HepG2 (cell line): Measurements from ENCODE around the gene SUSD4. TPM values are rescaled to one million over a fixed set of nuclear protein-coding genes. Genes with fewer than 3 reads are reported as not detected.

ENCODE experiments used
- ATAC-seq: fragments of 200-7000 bp; cut with Tn5 transposase; 3 replicates; pipeline ENCODE4 v1.9.1; 2020; ENCODE audit warnings: mild to moderate bottlenecking, moderate library complexity
- BruUV-seq: library from RNA; stranded (reverse); fragments of 400-500 nt; replicated peaks from 2 replicates; lab custom pipeline; 2021; lab: Mats Ljungman, UMichigan
- CTCF ChIA-PET: fragments of 300-600 bp; formaldehyde crosslinking; extraction: SDS; loops from one replicate; lab custom pipeline; 2021; ENCODE audit warnings: low total read pairs, inconsistent platforms, low intra/inter-chr PET ratio; lab: Yijun Ruan, JAX
- POLR2A ChIA-PET: fragments of 350-600 bp; sonication (Branson Sonifier 250); formaldehyde crosslinking; loops from one replicate; lab custom pipeline; 2020; ENCODE audit warnings: antibody characterized with exemption, inconsistent platforms; lab: Yijun Ruan, JAX
- DNase-seq: peaks from one replicate; pipeline ENCODE4 v3.0.0-alpha.2; 2015; ENCODE audit warnings: low spot score
- FAIRE-seq: peaks from 3 replicates; lab custom pipeline; 2011; peaks lifted over from hg19 to GRCh38; lab: Jason Lieb, UNC
- H2AFZ ChIP-seq: one replicate; pipeline ENCODE4 v1.6.1; 2011; ENCODE audit warnings: low read length, inconsistent platforms
- H3K27ac ChIP-seq: fragments of 300-600 bp; 3 replicates; pipeline ENCODE4 v1.8.0; 2011; ENCODE audit warnings: mixed run types, mild to moderate bottlenecking, mixed read lengths, low read length, inconsistent platforms; ENCODE audit not compliant: insufficient read depth; ENCODE audit errors: extremely low read length
- H3K27me3 ChIP-seq, 2 experiments: fragments of 200-600 bp in 1 of 2; 2 replicates in 1 of 2; 3 replicates in 1 of 2; pipeline versions ENCODE4 v1.6.0 to v1.8.0; 2011; ENCODE audit warnings: low read length in 2 of 2, mild to moderate bottlenecking in 2 of 2, moderate library complexity in 2 of 2, inconsistent platforms in 1 of 2; ENCODE audit not compliant: insufficient read depth in 2 of 2, control insufficient read depth in 1 of 2
- H3K36me3 ChIP-seq, 2 experiments: fragments of 200-600 bp in 1 of 2; replicated peaks in 1 of 2; 2 replicates in 1 of 2; 3 replicates in 1 of 2; pipeline versions ENCODE4 v1.5.1 to v1.8.0; 2011; ENCODE audit warnings: low read length in 2 of 2, inconsistent platforms in 1 of 2; ENCODE audit not compliant: insufficient read depth in 2 of 2, control insufficient read depth in 1 of 2
- H3K4me1 ChIP-seq: 2 replicates; pipeline ENCODE4 v1.5.1; 2012; ENCODE audit warnings: low read length, inconsistent platforms; ENCODE audit not compliant: insufficient read depth
- H3K4me2 ChIP-seq: 2 replicates; pipeline ENCODE4 v1.6.0; 2011; ENCODE audit warnings: low read depth, low read length, inconsistent platforms
- H3K4me3 ChIP-seq, 3 experiments: fragments of 200-600 bp in 1 of 3; sonication (generic), shearing (Covaris generic) in 1 of 3; replicated peaks in 1 of 3; 2 replicates each; pipeline ENCODE4 v1.5.1; 2011 to 2016; ENCODE audit warnings: low read length in 3 of 3, inconsistent platforms in 2 of 3, low read depth in 2 of 3, mild to moderate bottlenecking in 2 of 3, control low read depth in 1 of 3, mixed read lengths in 1 of 3; ENCODE audit not compliant: insufficient read depth in 1 of 3
- H3K79me2 ChIP-seq: one replicate; pipeline ENCODE4 v1.6.1; 2011; ENCODE audit warnings: low read length, inconsistent platforms; ENCODE audit not compliant: insufficient read depth
- H3K9ac ChIP-seq: 2 replicates; pipeline ENCODE4 v1.6.0; 2011; ENCODE audit warnings: mild to moderate bottlenecking, low read depth, low read length, inconsistent platforms; ENCODE audit not compliant: insufficient read depth
- H3K9me3 ChIP-seq: 2 replicates; pipeline ENCODE4 v1.5.1; 2012; ENCODE audit warnings: mild to moderate bottlenecking, low read length
- H4K20me1 ChIP-seq: 2 replicates; pipeline ENCODE4 v1.6.0; 2011; ENCODE audit warnings: inconsistent platforms, mild to moderate bottlenecking, low read length, moderate library complexity; ENCODE audit not compliant: insufficient read depth
- ATF4 ChIP-seq, 2 experiments: fragments of 450-650 bp in 1 of 2; sonication (generic) in 1 of 2; formaldehyde crosslinking; IDR thresholded peaks; 2 replicates each; pipeline versions ENCODE4 v1.5.0 to v1.8.0; 2020 to 2022; ENCODE audit warnings: mild to moderate bottlenecking in 1 of 2, missing genetic modification reagents in 1 of 2
- BCL6 ChIP-seq: IDR thresholded peaks from 2 replicates; pipeline ENCODE4 v1.6.1; 2016; ENCODE audit warnings: missing genetic modification reagents, missing compliant biosample characterization
- ELF4 ChIP-seq: sonication (generic); formaldehyde crosslinking; IDR thresholded peaks from 2 replicates; pipeline ENCODE4 v1.5.0; 2020; ENCODE audit warnings: missing genetic modification reagents, mild to moderate bottlenecking, moderate library complexity, borderline replicate concordance
- HMGXB4 ChIP-seq, 2 experiments: sonication (generic) in 1 of 2; formaldehyde crosslinking in 1 of 2; IDR thresholded peaks; 2 replicates each; pipeline versions ENCODE4 v1.4.0 to v1.6.1; 2018 to 2020; ENCODE audit warnings: missing genetic modification reagents in 2 of 2, borderline replicate concordance in 1 of 2, low read depth in 1 of 2, mild to moderate bottlenecking in 1 of 2, missing biosample characterization in 1 of 2
- HOMEZ ChIP-seq: IDR thresholded peaks from 2 replicates; pipeline ENCODE4 v1.6.1; 2016; ENCODE audit warnings: low read depth
- IKZF4 ChIP-seq: sonication (generic); formaldehyde crosslinking; IDR thresholded peaks from 2 replicates; pipeline ENCODE4 v1.5.1; 2020; ENCODE audit warnings: borderline replicate concordance, mild to moderate bottlenecking, low read depth, missing genetic modification reagents; ENCODE audit errors: not compliant biosample characterization
- MAFK ChIP-seq, 2 experiments: IDR thresholded peaks in 1 of 2; conservative IDR thresholded peaks in 1 of 2; 2 replicates each; pipeline ENCODE4 v1.6.1; 2011; ENCODE audit warnings: improper control_type of control experiment in 2 of 2, low read length in 2 of 2
- NFE2L2 ChIP-seq: fragments of 150-350 bp; IDR thresholded peaks from 2 replicates; pipeline ENCODE4 v1.6.1; 2014; ENCODE audit warnings: low read length
- NFKB2 ChIP-seq: sonication (generic); formaldehyde crosslinking; IDR thresholded peaks from 2 replicates; pipeline ENCODE4 v1.4.0; 2020; ENCODE audit warnings: missing genetic modification reagents, borderline replicate concordance
- SMARCC2 ChIP-seq: fragments of 450-650 bp; IDR thresholded peaks from 2 replicates; pipeline ENCODE4 v1.6.1; 2017; ENCODE audit warnings: antibody characterized with exemption, mild to moderate bottlenecking
- XRCC5 ChIP-seq: fragments of 200-400 bp; formaldehyde crosslinking; optimal IDR thresholded peaks from 2 replicates; pipeline ENCODE3; 2017; ENCODE audit warnings: mild to moderate bottlenecking, low read length
- ZFP1 ChIP-seq: IDR thresholded peaks from 2 replicates; pipeline ENCODE4 v1.6.1; 2016
- ZNF263 ChIP-seq: sonication (generic); formaldehyde crosslinking; IDR thresholded peaks from 2 replicates; pipeline ENCODE4 v1.4.0; 2020; ENCODE audit warnings: missing genetic modification reagents
- ZNF30 ChIP-seq: sonication (generic); formaldehyde crosslinking; IDR thresholded peaks from 2 replicates; pipeline ENCODE4 v1.5.0; 2020; ENCODE audit warnings: mild to moderate bottlenecking, missing genetic modification reagents
- ZSCAN31 ChIP-seq: sonication (generic); formaldehyde crosslinking; IDR thresholded peaks from 2 replicates; pipeline ENCODE4 v1.5.0; 2020; ENCODE audit warnings: low read depth, mild to moderate bottlenecking, missing genetic modification reagents
- WGBS: methylation state at CpG from one replicate; pipeline ENCODE4 v1.1.6; 2017; ENCODE audit warnings: low lambda C conversion rate; 5-methylcytosine and 5-hydroxymethylcytosine counted together
- in situ Hi-C: cut with HindIII; loops from 2 replicates; pipeline ENCODE4 v1.10.0; 2017; ENCODE audit warnings: low pct_unique_long_range_greater_than_20kb; ENCODE audit not compliant: extremely low pct_ligation_motif_present
- intact Hi-C: fragments of 100-400 bp; cut with micrococcal nuclease; formaldehyde crosslinking; loops from one replicate; pipeline ENCODE4 v1.10.0; 2022; ENCODE audit not compliant: unreplicated experiment
- polyA plus RNA-seq, 8 experiments: library from polyadenylated mRNA; depleted of rRNA in 3 of 8; stranded (reverse) in 7 of 8; unstranded in 1 of 8; fragments of >200 nt; fragmentation: Illumina TruSeq in 4 of 8; extraction: Trizol in 4 of 8; gene quantifications; 2 replicates each; pipeline versions ENCODE4 v1.2.1 to v1.2.3, GENCODE V29; 2011 to 2016; ENCODE audit warnings: low read depth in 4 of 8, missing spikeins in 1 of 8, mixed read lengths in 1 of 8; ENCODE audit not compliant: insufficient read depth in 1 of 8
- total RNA-seq, 5 experiments: library from RNA; depleted of rRNA; stranded (reverse); fragments of >200 nt; fragmentation: Illumina TruSeq; extraction: Trizol; gene quantifications; 2 replicates each; pipeline ENCODE4 v1.2.3, GENCODE V29; 2016; ENCODE audit warnings: low read depth in 1 of 5

SUSD4 gene
- total and polyA plus RNA-seq, 2 of the 13 experiments (the other 11 are each of a cell fraction or from before 2014, with no cell fraction given): not detected

GRCh38 chr1:223248001-223248769 is 115.8 kb downstream of the SUSD4 start (continued):
- TF ChIP-seq MAFK (conservative IDR thresholded peaks at IDR 0.05 in 1 of 2, IDR thresholded peaks at IDR 0.05 in 1 of 2; ENCODE audit: low read length in 2 of 2) (peak; percentile 83 to 87), ATF4 (CRISPR knock-in tag; IDR thresholded peaks at IDR 0.05) (peak in 1 of 2 experiments; percentile 41; a peak in 2 of 4 replicates), NFE2L2 (0 out of 2 replicates have a peak, but pooled peaks have one; percentile 7), ELF4 (CRISPR knock-in tag) (no peak), HOMEZ (CRISPR knock-in tag) (no peak), ZFP1 (CRISPR knock-in tag) (no peak), SMARCC2 (no peak)

GRCh38 chr1:223246476-223247112 is 117.4 kb downstream of the SUSD4 start:
- Histone ChIP-seq H3K9ac (no peak overlapping the region), H3K4me1 (peaks cover 13% of the 10 kb centered on the region), H3K9me3 (no peaks in the 10 kb centered on the region), H4K20me1 (no peaks in the 10 kb centered on the region), H2AFZ (no peak overlapping the region), H3K27me3 (no peaks in the 10 kb centered on the region; a peak in 1 of 5 replicates), H3K4me3 (no peak overlapping the region), H3K4me2 (no peak overlapping the region), H3K27ac (no peak overlapping the region), H3K79me2 (no peaks in the 10 kb centered on the region), H3K36me3 (no peaks in the 10 kb centered on the region)
- DNase-seq: no peak
- no peak for TF ChIP-seq HMGXB4 (CRISPR knock-in tag; IDR thresholded peaks at IDR 0.05; ENCODE audit: borderline replicate concordance in 1 of 2, low read depth in 1 of 2)
- no peak for TF ChIP-seq BCL6 (CRISPR knock-in tag)
- TF ChIP-seq IKZF4 (CRISPR knock-in tag): no peak
- TF ChIP-seq ZNF30: no peak
- TF ChIP-seq NFKB2: no peak
- TF ChIP-seq ZSCAN31 (CRISPR knock-in tag): no peak
- no peak for TF ChIP-seq XRCC5
- TF ChIP-seq ZNF263: no peak
- ChIA-PET CTCF (no interaction called here), POLR2A (no interaction called here)
- ATAC-seq: no peak
- no peak for FAIRE-seq
- no TSS peak for BruUV-seq
- 5% methylated on average over 5 of the region's 5 CpGs for WGBS
- in situ Hi-C loops (no loop called here), intact Hi-C loops (no loop called here)
